ENCODE measurements around the gene AP5S1.

AP5S1 gene

DNA sequence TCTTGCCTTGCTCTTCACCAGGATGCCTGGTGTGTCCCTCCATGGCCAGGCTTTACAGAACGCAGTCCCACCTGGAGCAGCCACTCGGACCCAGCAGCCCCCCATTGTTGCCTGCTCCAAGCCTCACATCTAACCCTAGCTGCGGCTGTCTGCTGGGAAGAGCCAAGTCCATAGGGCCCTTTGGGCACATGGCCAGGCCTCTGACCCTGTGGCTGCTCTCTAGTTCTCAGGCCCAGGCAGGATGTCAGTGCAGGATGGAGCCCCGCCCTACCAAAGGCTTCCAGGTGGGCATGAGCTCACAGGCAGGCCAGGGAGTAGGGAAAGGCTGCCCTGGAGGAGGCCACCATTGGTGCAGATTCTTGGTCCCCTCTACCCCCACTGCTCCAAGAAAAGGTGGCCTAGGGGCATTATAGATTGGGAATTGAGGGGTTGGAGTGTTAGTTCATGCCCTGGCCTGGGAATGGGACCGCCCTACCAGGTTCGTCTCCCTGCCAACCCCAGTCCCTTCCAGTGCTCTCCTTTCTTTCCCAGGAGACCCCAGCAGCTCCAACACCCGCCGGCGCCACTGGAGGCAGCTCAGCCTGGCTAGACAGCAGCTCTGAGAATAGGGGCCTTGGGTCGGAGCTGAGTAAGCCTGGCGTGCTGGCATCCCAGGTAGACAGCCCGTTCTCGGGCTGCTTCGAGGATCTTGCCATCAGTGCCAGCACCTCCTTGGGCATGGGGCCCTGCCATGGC lies 45.0 kb downstream of the AP5S1 start:
- no peak overlapping the region for H3K4me3 ChIP-seq (ENCODE audit: low read length)
- H3K36me3 ChIP-seq (ENCODE audit: control insufficient read depth, insufficient read depth, low read length) = peaks cover 45% of the 10 kb centered on the region
- H3K27ac ChIP-seq (ENCODE audit: low read depth, low read length) = no peak overlapping the region
- H3K27me3 ChIP-seq (ENCODE audit: control insufficient read depth, insufficient read depth, low read length) = no peaks in the 10 kb centered on the region
- H3K4me1 ChIP-seq (ENCODE audit: control insufficient read depth, insufficient read depth, low read length) = no peaks in the 10 kb centered on the region
- no peak overlapping the region for H3K9ac ChIP-seq (ENCODE audit: low read length)

DNA sequence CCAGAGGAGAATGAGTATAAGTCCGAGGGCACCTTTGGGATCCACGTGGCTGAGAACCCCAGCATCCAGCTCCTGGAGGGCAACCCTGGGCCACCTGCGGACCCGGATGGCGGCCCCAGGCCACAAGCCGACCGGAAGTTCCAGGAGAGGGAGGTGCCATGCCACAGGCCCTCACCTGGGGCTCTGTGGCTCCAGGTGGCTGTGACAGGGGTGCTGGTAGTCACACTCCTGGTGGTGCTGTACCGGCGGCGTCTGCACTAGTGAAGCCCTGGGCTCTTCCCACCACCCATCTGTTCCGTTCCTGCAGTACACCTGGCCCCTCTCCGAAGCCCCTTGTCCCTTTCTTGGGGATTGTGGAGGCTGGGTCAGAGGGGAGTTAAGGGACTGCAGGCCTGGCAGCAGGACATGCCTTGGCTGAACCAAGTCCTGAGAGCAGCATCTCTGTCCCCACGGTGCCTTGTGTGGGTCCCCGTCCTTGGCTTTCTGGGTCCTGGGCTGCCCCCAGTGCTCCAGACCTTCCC lies 45.6 kb downstream of the AP5S1 start:
- H3K4me1 ChIP-seq (ENCODE audit: control insufficient read depth, insufficient read depth, low read length) = no peaks in the 10 kb centered on the region
- H3K36me3 ChIP-seq (ENCODE audit: control insufficient read depth, insufficient read depth, low read length) = peaks cover 45% of the 10 kb centered on the region
- no peak overlapping the region for H3K9ac ChIP-seq (ENCODE audit: low read length)
- no peak overlapping the region for H3K27ac ChIP-seq (ENCODE audit: low read depth, low read length)
- no peak overlapping the region for H3K4me3 ChIP-seq (ENCODE audit: low read length)
- H3K27me3 ChIP-seq (ENCODE audit: control insufficient read depth, insufficient read depth, low read length) = no peaks in the 10 kb centered on the region

DNA sequence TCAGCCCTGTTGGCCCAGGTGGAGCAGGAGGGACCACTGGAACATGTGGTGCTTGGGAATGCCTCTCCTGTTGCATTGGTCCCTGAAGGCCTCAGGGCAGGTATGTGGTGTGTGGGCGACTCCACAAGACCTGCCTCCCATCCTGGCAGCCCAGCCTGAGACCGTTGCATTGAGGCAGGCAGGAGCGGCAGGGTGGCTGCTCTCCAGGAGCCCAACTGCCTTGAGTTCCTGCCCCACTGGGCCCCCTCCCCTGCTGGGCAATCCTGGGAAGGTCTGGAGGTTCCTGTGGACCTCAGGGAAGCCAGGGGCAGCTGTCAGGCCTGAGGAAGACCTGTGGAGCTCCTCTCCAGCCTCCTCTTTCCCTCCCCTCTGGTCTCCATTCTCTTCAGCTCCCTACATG lies 46.1 kb downstream of the AP5S1 start:
- Histone ChIP-seq H3K27ac (ENCODE audit: low read depth, low read length) (no peak overlapping the region), H3K9ac (ENCODE audit: low read length) (no peak overlapping the region), H3K27me3 (ENCODE audit: control insufficient read depth, insufficient read depth, low read length) (no peaks in the 10 kb centered on the region), H3K4me1 (ENCODE audit: control insufficient read depth, insufficient read depth, low read length) (no peaks in the 10 kb centered on the region), H3K4me3 (ENCODE audit: low read length) (no peak overlapping the region), H3K36me3 (ENCODE audit: control insufficient read depth, insufficient read depth, low read length) (peaks cover 44% of the 10 kb centered on the region)

DNA sequence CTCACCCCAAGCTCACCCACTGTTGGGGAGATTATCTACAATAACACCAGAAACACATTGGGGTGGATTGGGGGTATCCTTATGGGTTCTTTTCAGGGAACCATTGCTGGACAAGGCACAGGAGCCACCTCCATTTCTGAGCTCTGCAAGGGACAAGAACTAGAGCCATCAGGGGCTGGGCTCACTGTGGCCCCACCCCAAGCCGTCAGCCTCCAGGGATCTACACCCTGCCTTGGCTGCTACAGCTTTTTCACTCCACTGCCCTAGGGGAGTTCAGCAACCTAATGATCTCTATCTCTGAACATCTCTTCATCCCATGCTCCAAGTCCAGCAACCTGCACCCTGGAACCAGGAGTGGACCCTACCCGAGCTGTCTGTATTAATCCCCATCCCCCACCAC lies 47.5 kb downstream of the AP5S1 start:
- H3K36me3 ChIP-seq (ENCODE audit: control insufficient read depth, insufficient read depth, low read length) = peaks cover 34% of the 10 kb centered on the region

DNA sequence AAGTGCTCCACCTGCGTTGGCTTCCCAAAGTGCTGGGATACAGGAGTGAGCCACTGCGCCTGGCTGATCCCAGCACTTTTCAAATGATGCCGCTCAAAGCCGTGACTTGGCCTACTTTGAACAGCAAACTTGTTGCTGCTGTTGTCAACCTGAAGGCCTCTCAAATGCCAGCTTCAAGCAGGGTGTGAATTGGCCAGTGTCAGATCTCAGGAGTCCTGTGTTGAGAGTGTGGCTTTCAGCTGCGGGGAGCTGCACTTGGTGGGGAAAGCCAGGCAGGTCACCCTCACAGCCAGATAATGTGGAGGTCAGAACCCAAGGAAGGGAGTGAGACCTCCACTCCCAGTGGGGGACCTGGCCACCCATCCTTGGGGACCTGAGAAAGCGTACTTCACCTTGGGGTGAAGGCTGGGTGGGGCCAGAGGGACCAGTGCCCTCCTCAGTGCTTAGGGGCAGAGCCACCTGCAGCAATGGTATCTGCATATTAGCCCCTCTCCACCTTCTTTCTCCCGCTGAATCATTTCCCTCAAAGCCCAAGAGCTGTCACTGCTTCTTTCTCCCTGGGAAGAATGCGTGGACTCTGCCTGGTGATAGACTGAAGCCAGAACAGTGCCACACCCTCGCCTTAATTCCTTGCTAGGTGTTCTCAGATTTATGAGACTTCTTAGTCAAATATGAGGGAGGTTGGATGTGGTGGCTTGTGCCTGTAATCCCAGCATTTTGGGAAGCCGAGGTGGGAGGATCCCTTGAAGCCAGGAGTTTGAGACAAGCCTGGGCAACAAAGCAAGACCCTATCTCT lies 49.7 kb downstream of the AP5S1 start:
- H3K36me3 ChIP-seq (ENCODE audit: control insufficient read depth, insufficient read depth, low read length) = peaks cover 16% of the 10 kb centered on the region
- no peaks in the 10 kb centered on the region for H3K4me1 ChIP-seq (ENCODE audit: control insufficient read depth, insufficient read depth, low read length)
- no peaks in the 10 kb centered on the region for H3K27me3 ChIP-seq (ENCODE audit: control insufficient read depth, insufficient read depth, low read length)
- no peak overlapping the region for H3K27ac ChIP-seq (ENCODE audit: low read depth, low read length)
- no peak overlapping the region for H3K4me3 ChIP-seq (ENCODE audit: low read length)
- no peak overlapping the region for H3K9ac ChIP-seq (ENCODE audit: low read length)

More for the DNA sequence above, 47.5 kb downstream of the AP5S1 start:
- Histone ChIP-seq H3K9ac (ENCODE audit: low read length) (no peak overlapping the region), H3K27me3 (ENCODE audit: control insufficient read depth, insufficient read depth, low read length) (no peaks in the 10 kb centered on the region), H3K27ac (ENCODE audit: low read depth, low read length) (no peak overlapping the region), H3K4me1 (ENCODE audit: control insufficient read depth, insufficient read depth, low read length) (no peaks in the 10 kb centered on the region), H3K4me3 (ENCODE audit: low read length) (no peak overlapping the region)

DNA sequence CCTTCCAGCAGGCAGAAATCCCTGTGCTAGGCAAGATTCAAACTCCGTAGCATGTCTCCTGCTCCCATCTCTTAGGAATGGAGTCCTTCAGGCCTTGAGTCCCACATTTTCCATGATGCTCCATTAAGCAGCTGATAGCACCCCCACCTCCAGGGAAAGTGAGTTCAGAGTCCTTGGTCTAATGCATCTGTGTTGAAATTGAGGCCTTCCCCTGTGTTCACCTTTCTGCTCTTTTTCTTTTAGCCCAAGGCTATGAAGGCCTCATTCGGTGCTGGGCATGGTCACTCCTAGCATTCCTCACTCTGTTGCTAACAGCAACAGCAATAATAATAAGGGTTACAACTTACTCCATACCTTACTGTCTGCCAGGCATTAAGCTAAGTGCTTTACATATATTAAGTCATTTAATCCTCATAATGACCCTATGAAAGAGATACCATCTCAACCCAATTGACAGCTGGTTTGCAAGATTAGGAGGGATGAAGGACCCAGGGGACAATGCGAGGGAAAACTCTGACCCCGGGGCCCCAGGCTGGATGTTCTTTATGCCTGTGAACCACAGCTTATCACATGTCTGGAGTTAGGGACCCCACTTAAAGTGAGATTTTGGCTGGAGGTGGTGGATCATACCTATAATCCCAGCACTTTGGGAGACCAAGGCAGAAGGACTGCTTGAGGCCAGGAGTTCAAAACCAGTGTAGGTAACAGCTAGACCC lies 51.4 kb downstream of the AP5S1 start:
- Histone ChIP-seq H3K9ac (ENCODE audit: low read length) (no peak overlapping the region), H3K27me3 (ENCODE audit: control insufficient read depth, insufficient read depth, low read length) (no peaks in the 10 kb centered on the region), H3K4me3 (ENCODE audit: low read length) (no peak overlapping the region), H3K27ac (ENCODE audit: low read depth, low read length) (no peak overlapping the region), H3K4me1 (ENCODE audit: control insufficient read depth, insufficient read depth, low read length) (no peaks in the 10 kb centered on the region), H3K36me3 (ENCODE audit: control insufficient read depth, insufficient read depth, low read length) (peaks cover 9% of the 10 kb centered on the region)

DNA sequence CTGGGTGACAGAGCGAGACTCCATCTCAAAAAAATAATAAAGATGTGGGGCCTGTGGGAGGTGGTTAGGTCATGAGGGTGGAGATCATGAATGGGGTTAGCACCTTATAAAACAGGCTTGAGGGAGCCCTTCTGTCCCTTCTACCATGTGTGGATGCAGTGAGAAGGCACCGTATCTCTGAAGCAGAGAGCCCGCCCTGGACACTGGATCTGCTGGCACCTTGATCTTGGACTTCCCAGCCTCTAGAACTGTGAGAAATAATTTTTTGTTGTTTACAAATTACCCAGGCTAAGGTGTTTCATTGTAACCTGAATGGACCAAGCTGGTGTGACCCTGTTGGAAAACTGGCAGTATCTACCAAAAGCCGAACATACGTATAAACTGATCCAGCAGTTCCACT lies 53.2 kb downstream of the AP5S1 start:
- H3K9ac ChIP-seq (ENCODE audit: low read length) = no peak overlapping the region
- no peaks in the 10 kb centered on the region for H3K27me3 ChIP-seq (ENCODE audit: control insufficient read depth, insufficient read depth, low read length)
- peaks cover 6% of the 10 kb centered on the region for H3K36me3 ChIP-seq (ENCODE audit: control insufficient read depth, insufficient read depth, low read length)
- no peaks in the 10 kb centered on the region for H3K4me1 ChIP-seq (ENCODE audit: control insufficient read depth, insufficient read depth, low read length)
- no peak overlapping the region for H3K27ac ChIP-seq (ENCODE audit: low read depth, low read length)
- no peak overlapping the region for H3K4me3 ChIP-seq (ENCODE audit: low read length)

DNA sequence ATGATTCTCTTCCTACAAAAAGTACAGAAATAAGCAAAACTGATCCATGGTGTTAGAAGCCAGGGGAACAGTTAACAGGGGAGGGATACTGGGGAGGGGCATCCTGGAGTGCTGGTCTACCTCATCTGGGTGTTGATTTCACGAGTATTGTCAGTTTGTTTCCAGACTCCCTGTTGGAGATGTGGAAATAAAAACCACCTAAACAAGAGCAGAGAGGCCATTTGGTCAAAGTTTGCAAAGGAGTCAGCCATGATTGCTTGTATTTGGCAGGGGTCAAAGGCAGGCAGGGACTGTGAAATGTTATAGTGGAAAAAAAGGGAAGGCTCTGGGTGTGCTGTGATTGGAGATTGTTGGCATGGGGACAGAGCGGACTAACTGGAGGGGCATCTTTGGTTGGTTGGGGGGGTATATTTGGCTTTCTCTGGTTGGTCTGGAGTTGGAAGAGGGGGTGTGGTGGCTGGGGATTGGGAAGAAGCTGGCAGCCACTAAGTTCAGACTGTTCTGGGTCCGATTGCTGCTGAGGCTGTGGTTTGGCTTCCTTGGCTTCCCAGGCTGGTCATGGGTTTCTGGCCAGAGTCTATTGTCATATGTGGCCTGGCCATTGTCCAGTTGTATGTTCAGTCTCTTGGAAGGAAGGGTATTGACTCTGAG lies 54.0 kb downstream of the AP5S1 start:
- no peak overlapping the region for H3K4me3 ChIP-seq (ENCODE audit: low read length)
- no peaks in the 10 kb centered on the region for H3K4me1 ChIP-seq (ENCODE audit: control insufficient read depth, insufficient read depth, low read length)
- no peak overlapping the region for H3K9ac ChIP-seq (ENCODE audit: low read length)
- H3K27me3 ChIP-seq (ENCODE audit: control insufficient read depth, insufficient read depth, low read length) = no peaks in the 10 kb centered on the region
- peaks cover 6% of the 10 kb centered on the region for H3K36me3 ChIP-seq (ENCODE audit: control insufficient read depth, insufficient read depth, low read length)
- H3K27ac ChIP-seq (ENCODE audit: low read depth, low read length) = no peak overlapping the region

DNA sequence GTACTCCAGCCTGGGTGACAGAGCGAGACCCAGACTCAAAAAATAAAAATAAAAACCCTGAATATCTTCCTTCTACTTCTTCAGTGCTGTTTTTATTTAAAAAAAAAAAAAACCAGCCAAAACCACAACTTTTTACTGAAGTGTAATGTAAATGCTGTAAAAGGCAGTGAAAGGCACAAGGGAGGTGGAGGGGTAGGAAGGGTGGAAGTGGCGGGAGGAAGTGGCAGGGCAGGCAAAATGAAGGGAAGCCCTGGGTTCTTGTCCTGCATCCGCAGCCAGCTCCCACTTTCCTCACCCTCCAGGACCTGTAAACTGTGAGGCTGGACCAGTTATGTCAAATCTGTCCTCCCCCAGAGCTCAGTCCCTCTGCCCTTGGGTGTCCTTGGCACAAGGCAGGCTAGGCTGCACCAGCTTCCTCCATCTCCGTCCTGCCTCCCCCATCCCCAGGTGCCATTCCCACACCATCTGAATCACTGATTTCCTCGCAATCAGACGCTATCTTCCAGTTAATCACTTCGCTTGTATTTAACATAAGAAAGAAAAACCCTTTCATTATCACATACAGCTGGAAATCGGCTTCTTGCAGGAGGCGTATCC lies 55.1 kb downstream of the AP5S1 start:
- Histone ChIP-seq H3K27ac (ENCODE audit: low read depth, low read length) (no peak overlapping the region), H3K27me3 (ENCODE audit: control insufficient read depth, insufficient read depth, low read length) (no peaks in the 10 kb centered on the region), H3K4me3 (ENCODE audit: low read length) (no peak overlapping the region), H3K4me1 (ENCODE audit: control insufficient read depth, insufficient read depth, low read length) (no peaks in the 10 kb centered on the region), H3K9ac (ENCODE audit: low read length) (no peak overlapping the region), H3K36me3 (ENCODE audit: control insufficient read depth, insufficient read depth, low read length) (peaks cover 6% of the 10 kb centered on the region)

DNA sequence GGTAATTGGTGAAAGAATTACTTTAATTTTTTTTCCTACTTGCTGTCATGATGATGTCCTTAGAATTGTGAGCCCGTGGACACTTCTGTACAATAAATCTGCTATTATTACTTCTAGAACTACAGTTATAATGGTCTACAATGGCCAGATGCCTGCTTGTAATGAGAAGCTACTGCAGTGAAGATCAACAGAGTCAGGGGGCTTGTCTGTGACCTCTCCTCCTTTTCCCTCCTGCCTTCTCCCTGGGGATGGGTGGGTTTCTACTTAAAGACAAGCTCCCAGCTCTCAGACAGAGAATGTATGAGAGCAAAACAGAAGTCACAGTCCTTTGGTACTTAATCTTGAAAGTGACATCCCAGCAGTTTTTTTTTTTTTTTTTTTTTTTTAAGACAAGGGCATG lies 55.7 kb downstream of the AP5S1 start:
- no peak overlapping the region for H3K27ac ChIP-seq (ENCODE audit: low read depth, low read length)
- no peak overlapping the region for H3K9ac ChIP-seq (ENCODE audit: low read length)
- no peaks in the 10 kb centered on the region for H3K27me3 ChIP-seq (ENCODE audit: control insufficient read depth, insufficient read depth, low read length)
- peaks cover 6% of the 10 kb centered on the region for H3K36me3 ChIP-seq (ENCODE audit: control insufficient read depth, insufficient read depth, low read length)
- H3K4me3 ChIP-seq (ENCODE audit: low read length) = no peak overlapping the region
- no peaks in the 10 kb centered on the region for H3K4me1 ChIP-seq (ENCODE audit: control insufficient read depth, insufficient read depth, low read length)

DNA sequence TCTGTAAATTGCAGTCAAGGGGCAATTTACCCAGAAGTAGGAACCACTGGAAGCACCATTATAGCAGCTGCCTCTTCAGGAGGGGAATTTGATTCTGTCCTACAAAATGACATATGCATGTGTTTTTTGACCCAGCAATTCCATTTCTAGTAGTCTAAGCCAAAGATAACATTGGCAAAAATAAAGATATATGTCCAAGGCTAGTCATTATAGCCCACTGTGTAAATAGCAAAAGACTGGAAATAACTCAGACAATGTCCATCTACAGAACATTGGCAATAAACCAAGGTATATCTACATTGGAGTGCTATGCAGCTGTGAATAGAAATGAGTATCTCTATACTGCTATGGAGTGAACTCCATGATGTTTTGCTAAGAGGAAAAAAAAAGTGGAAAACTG lies 56.3 kb downstream of the AP5S1 start:
- Histone ChIP-seq H3K9ac (ENCODE audit: low read length) (no peak overlapping the region), H3K4me3 (ENCODE audit: low read length) (no peak overlapping the region), H3K4me1 (ENCODE audit: control insufficient read depth, insufficient read depth, low read length) (no peaks in the 10 kb centered on the region), H3K36me3 (ENCODE audit: control insufficient read depth, insufficient read depth, low read length) (peaks cover 3% of the 10 kb centered on the region), H3K27ac (ENCODE audit: low read depth, low read length) (no peak overlapping the region), H3K27me3 (ENCODE audit: control insufficient read depth, insufficient read depth, low read length) (no peaks in the 10 kb centered on the region)

Measured in rectal smooth muscle tissue (tissue), 1 donor.